GM18858 (cell line): ENCODE data around the gene APOH.

Source experiments
- ATAC-seq: cut with Tn5 transposase; IDR thresholded peaks from one replicate; pipeline ENCODE4 v1.9.1; 2021; ENCODE audit not compliant: unreplicated experiment

Gene APOH

DNA sequence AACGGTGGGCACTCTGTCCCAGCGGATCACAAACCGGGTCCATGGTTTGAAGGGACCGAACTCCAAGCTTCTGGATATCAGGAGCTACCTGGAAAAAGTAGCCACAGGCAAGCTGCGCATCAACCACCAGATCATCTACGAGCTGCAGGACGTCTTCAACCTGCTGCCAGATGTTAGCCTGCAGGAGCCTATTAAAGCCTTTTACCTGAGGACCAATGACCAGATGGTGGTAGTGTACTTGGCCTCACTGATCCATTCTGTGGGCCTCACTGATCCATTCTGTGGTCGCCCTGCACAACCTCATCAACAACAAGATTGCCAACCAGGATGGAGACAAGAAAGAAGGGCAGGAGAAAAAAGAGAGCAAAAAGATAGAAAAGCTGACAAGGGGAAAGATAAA lies 31.0 kb downstream of the APOH start:
- no peak for ATAC-seq

DNA sequence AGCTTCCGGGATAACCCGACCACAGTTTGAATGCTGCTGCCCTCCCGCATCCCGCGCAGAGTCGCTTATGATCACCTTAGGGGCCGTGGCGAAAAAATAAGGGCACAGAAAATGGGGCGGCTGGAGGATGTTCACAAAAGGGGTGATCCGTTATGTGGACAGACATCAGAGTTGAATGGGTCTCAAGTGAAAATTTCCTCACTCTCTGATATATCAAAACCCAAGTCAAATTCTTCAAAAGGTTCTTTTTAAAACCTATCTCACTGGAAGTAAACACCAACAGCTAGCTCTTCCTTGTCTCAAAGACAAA lies 36.9 kb downstream of the APOH start:
- ATAC-seq, result no peak

- no peak for ATAC-seq
Observed at GRCh38 chr17:66191593-66192377, 37.4 kb downstream of the APOH start, which contains the start of gene CEP112. CEP112 (minus strand) TSS chr17:66192133.

DNA sequence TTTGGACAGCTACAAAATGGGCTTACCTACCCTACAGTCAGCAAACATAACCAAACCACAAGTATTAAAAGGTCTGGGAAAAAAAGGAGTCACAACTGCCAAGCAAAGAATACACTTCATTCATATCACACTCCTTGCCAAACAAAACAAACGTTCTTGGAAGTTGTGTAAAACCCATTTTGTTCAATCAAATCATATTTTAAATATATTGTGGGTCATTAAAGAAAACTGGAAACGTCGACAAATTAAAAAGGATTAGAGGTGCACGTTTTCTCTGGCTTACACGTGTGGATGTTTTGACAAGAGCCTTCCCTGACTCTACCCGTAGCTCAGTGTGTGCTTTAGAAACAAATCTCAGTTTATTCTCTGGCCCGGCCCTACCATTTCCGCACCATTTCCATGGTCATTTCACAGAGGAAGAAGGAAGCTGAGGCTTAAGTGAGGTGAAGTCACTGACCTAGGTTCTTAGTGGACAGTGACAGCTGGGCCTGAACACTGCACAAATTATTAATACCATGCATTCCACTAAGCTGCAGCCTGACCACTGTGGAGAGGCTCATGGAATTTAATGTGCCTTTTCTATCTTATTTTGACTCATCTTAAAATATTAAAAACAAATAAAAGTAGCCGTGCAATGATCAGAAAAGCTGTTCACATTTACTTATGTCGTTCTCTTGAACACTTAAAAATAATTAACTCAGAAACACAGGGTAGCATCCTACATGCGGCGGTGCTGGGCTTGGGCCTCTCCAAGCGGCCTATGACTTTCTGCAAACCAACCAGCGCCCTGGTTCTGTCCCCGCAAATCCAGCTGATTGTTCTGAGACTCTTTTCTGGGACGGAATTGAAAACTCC lies 38.2 kb downstream of the APOH start:
- ATAC-seq, result no peak

DNA sequence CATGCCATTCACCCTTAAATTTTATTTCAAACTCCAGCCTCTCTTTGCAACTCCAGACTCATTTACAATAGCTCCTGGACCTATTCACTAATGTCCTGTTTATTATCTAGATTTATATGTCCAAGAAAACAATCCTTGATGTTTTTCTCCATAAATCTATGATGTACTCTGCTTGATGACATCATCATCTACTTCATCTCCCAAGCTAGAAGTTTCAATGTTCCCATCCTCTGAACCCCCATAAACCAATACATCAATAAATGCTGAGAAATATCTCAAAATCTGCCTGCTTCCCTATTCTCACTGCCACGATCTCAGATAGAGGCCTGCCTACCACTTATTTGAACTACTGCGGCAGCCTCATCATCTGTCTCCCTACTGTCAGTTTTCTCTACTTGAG lies 41.5 kb downstream of the APOH start:
- ATAC-seq, result no peak

DNA sequence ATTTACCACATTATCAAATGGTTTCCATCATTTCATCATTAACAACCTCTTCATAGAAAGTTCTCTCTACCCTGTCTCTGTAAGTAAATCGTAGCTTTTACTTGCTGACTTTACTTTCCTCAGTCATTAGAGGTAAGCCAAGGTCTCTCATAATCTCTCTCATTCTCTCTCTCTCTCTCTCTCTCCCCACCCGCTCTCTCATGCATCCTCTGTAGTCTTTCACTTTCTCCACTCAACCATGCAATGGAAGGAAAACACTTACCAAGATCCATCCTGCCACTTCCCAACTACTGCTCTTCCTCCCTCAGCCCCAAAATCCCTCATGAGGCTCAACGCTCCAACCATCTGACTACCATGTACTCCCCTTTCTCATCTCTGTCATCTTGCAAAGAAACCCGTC lies 43.4 kb downstream of the APOH start:
- no peak for ATAC-seq

DNA sequence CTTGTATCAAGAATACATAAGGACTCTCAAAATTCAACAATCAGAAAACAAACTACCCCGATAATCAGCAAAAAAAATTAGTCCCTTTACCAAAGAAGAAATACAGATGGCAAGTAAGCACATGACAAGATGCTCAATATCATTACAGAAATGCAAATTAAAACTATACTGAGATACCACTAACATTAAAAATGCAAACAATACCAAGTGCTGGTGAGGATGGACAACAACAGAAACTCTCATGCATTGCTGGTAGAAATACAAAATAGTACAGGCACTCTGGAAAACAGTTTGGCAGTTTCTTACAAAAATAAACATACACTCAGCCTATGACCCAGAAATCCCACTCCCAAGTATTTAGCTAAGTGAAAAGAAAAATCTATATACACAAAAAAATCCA lies 44.8 kb downstream of the APOH start:
- ATAC-seq, result no peak

GRCh38 chr17:66183529-66183928 lies 45.7 kb downstream of the APOH start:
- no peak for ATAC-seq

- ATAC-seq, result no peak
Observed at GRCh38 chr17:66178642-66179041, 50.6 kb downstream of the APOH start.

DNA sequence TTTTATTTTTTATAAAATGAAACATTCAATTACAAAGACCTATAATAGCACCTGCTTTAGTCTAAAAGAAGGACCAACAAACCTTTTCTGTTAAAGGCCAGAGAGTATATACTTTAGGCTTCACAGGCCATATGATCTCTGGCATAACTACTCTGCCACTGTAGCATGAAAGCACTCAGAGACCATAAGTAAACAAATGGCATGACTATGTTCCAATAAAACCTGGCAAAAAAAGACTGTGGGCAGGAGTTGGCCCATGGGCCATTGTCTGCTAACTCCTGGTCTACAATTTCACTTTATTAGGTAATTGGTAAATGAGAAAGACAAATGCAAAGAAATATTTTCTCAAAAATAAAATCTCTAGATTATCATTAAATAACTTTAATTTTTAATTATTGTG lies 52.2 kb downstream of the APOH start:
- ATAC-seq, result no peak

DNA sequence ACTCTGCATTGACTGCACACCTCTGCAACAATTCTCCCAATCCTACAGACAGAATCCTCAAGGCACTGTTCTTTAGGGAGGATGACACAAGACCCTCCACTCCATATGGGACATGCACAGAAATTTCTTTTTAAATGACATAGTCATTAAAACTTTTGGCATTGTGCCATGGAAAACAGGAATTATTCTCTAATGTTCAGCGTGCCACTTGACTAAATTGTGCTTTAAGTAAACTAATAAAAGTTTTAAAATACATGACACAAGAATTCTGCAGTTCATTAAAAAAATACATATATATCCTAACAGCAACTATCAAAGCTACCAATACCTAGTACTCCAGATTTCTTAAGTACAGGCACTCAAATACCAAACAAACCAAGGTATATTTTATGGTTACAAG lies 53.3 kb downstream of the APOH start:
- ATAC-seq, result no peak

DNA sequence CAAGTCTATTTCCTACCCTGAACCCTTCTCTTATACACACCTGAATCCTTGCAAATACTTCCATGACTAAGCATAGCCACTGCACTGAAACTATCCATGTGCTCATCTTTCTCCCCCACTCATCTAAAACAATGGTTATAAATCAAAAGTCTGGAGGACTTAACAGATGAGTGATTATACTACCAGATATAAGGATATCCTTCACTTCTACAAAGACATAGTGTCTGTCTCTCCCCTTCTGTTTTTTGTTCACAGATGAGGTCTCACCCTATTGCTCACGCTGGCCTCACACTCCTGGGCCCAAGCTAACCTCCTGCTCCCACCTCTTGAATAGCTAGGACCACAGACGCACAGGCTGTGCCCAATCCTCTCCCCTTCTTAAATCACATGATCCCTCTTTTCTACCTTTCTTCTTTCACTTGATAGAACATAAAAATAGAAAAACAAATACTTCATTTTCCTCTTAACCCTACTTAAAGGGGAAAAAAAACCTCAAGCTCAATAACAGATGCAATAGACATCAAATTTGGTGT lies 56.5 kb downstream of the APOH start:
- ATAC-seq, result no peak

DNA sequence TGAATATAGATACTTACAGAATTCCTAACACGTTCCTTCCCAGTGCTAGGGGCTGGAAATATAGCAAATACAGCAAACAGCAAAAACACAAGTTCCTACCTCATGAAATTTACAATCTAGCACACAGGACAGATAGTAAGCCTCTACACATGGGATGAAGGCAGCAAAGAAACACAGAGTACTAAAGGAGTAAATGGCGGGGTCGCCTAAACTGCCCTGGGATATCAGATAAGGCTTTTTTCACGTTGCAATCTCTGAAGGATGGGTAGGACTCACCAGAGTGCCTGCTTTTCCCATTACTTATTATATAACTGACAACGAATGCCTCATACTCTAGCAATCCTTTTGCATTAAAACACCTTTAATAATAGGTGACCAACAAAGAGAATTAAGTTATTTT lies 57.1 kb downstream of the APOH start:
- ATAC-seq, result no peak

DNA sequence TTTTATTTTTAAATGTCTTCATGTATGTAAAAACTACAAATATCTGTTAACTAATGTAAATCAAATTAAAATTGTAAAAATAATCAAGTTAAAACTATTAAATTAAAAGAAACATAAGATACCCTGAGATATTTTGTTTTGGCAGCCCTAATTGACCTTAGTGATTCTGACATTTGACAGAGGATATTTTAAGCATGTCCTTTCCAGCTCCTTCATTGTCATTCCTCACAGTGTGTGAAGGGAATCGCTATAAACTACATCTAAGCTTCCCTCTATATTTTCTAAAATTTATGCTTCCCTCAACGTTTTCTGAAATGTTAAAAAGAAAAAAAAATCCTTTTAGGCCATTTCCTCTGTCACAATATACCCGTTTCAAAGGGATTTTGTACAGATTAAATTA lies 57.5 kb downstream of the APOH start:
- ATAC-seq, result no peak

GRCh38 chr17:66171172-66171571 lies 58.0 kb downstream of the APOH start:
- ATAC-seq, result no peak

- ATAC-seq, result no peak
Observed at GRCh38 chr17:66169839-66170238, 59.4 kb downstream of the APOH start.

DNA sequence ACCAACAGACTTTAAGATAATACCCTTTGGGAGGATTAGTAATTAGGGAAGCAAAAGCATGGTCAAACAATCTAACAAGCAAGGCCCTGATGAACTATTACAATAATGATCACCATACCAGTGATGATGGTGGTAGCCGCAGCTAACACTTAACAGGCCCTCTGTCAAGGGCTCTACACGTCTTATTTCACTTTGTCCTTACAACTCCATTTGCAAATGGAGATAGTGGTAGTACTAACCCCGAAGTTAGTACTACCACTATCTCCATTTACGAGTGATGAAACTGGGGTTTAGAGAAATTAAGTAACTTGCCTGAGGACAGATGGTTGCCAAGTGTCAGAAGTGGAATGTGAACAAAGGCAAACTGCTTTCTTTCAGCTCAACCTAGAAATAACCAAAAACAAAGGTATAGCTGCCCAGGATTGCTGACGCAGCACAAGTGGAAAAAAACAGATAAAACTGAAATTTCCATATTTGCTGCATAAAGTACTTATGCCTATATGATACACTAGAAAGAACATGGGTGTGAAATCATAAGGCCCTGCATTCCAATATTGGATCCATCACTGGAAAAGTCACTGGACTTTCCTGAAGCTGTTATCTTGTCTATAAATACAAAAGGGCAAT lies 61.9 kb downstream of the APOH start:
- no peak for ATAC-seq

DNA sequence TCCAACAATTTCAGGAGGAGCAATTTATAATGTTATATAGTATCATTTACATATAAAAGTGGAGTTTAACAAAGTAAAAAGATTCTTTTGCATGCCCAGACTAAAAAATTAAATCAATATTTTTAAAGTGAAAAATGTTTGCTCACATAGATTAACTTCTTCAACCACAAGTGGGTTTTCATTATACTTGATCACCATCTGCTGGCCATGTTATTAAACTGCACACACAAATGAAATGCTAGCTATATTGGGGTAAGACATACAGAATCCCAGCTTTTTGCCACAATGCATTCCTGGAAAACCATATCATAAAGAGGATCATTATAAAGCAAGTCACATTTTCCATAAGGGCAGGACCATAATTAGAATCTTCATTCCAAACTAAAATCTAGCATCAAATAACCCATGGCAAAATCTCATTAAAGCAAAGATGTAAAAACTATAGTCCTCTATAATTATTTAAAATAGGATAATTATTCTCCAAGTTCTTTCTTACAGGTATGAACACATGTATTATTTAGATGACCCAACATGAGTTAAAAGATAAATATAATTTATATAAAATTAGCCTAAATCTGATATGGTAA lies 63.6 kb downstream of the APOH start:
- no peak for ATAC-seq
